GM12878 (cell line): Measurements from ENCODE around the gene NDUFA5. TPM values are rescaled to one million over a fixed set of nuclear protein-coding genes. Genes with fewer than 3 reads are reported as not detected.

Experiments
- ATAC-seq: fragments of 200-7000 bp; cut with Tn5 transposase; 3 replicates; pipeline ENCODE4 v1.9.1; 2020; ENCODE audit warnings: mild to moderate bottlenecking, moderate library complexity
- BruUV-seq: library from RNA; stranded (reverse); fragments of 400-500 nt; replicated peaks from 2 replicates; lab custom pipeline; 2021; lab: Mats Ljungman, UMichigan
- CTCF ChIA-PET: fragments of 300-600 bp; sonication (Branson Sonifier 250); formaldehyde crosslinking; extraction: SDS; loops from one replicate; lab custom pipeline; 2021; ENCODE audit warnings: inconsistent platforms; lab: Yijun Ruan, JAX
- POLR2A ChIA-PET: fragments of 350-600 bp; formaldehyde crosslinking; extraction: SDS; loops from one replicate; lab custom pipeline; 2021; ENCODE audit warnings: inconsistent platforms; lab: Charles Lee
- RAD21 ChIA-PET: fragments of 300-600 bp; sonication (Branson Sonifier 250); formaldehyde crosslinking; loops from one replicate; lab custom pipeline; 2023; ENCODE audit warnings: antibody characterized with exemption; ENCODE audit not compliant: unreplicated experiment; lab: Charles Lee
- SMC1A ChIA-PET: fragments of 300-600 bp; sonication (Branson Sonifier 250); formaldehyde crosslinking; loops from one replicate; lab custom pipeline; 2023; ENCODE audit not compliant: unreplicated experiment, uncharacterized antibody; lab: Charles Lee
- DNase-seq: peaks from one replicate; pipeline ENCODE4 v3.0.0-alpha.2; 2011; ENCODE audit warnings: low read depth, low spot score
- FAIRE-seq: peaks from 3 replicates; lab custom pipeline; 2011; peaks lifted over from hg19 to GRCh38; lab: Jason Lieb, UNC
- H2AFZ ChIP-seq: 2 replicates; pipeline ENCODE4 v1.6.0; 2011; ENCODE audit warnings: low read depth, low read length, control low read depth; ENCODE audit not compliant: control insufficient read depth
- H3K27ac ChIP-seq: 2 replicates; pipeline ENCODE4 v1.5.1; 2011; ENCODE audit warnings: control low read depth; ENCODE audit not compliant: control insufficient read depth, insufficient read depth
- H3K27me3 ChIP-seq, 2 experiments: replicated peaks in 1 of 2; 2 replicates each; pipeline versions ENCODE4 v1.6.0 to v1.6.1; 2011; ENCODE audit warnings: low read length in 1 of 2; ENCODE audit not compliant: control insufficient read depth in 2 of 2, insufficient read depth in 2 of 2
- H3K36me3 ChIP-seq, 2 experiments: 2 replicates each; pipeline ENCODE4 v1.5.1; 2011; ENCODE audit warnings: low read length in 1 of 2; ENCODE audit not compliant: control insufficient read depth in 2 of 2, insufficient read depth in 2 of 2
- H3K4me1 ChIP-seq: 2 replicates; pipeline ENCODE4 v1.6.1; 2011; ENCODE audit warnings: mild to moderate bottlenecking, low read length, moderate library complexity, mixed read lengths; ENCODE audit not compliant: control insufficient read depth, insufficient read depth
- H3K4me2 ChIP-seq: 2 replicates; pipeline ENCODE4 v1.6.0; 2011; ENCODE audit warnings: control low read depth; ENCODE audit not compliant: control insufficient read depth, insufficient read depth
- H3K4me3 ChIP-seq: fragments of 200-600 bp; sonication (generic); 2 replicates; pipeline ENCODE4 v1.5.1; 2016
- H3K79me2 ChIP-seq: 2 replicates; pipeline ENCODE4 v1.6.0; 2011; ENCODE audit warnings: low read length; ENCODE audit not compliant: control insufficient read depth, insufficient read depth
- H3K9ac ChIP-seq: 2 replicates; pipeline ENCODE4 v1.8.0; 2011; ENCODE audit warnings: low read length, control low read depth, mixed read lengths; ENCODE audit not compliant: control insufficient read depth, insufficient read depth
- H3K9me3 ChIP-seq: replicated peaks from 3 replicates; pipeline ENCODE4 v1.5.1; 2011; ENCODE audit warnings: mild to moderate bottlenecking, low read length; ENCODE audit not compliant: control insufficient read depth, insufficient read depth
- H4K20me1 ChIP-seq: 2 replicates; pipeline ENCODE4 v1.6.0; 2011; ENCODE audit not compliant: control insufficient read depth, insufficient read depth
- CHD4 ChIP-seq: fragments of 200-600 bp; sonication (generic); IDR thresholded peaks from 2 replicates; pipeline ENCODE4 v1.6.1; 2016; ENCODE audit warnings: mild to moderate bottlenecking
- CUX1 ChIP-seq: IDR thresholded peaks from 2 replicates; pipeline ENCODE4 v1.6.1; 2012; ENCODE audit warnings: improper control_type of control experiment, low read depth, low read length; ENCODE audit not compliant: insufficient replicate concordance
- GABPA ChIP-seq: IDR thresholded peaks from 2 replicates; pipeline ENCODE4 v1.6.1; 2014; ENCODE audit warnings: antibody characterized with exemption, low read depth, mild to moderate bottlenecking, inconsistent platforms
- HCFC1 ChIP-seq: fragments of 150-350 bp; IDR thresholded peaks from 2 replicates; pipeline ENCODE4 v1.6.1; 2014; ENCODE audit warnings: low read length
- IKZF1 ChIP-seq: fragments of 450-650 bp; conservative IDR thresholded peaks from 2 replicates; pipeline ENCODE4 v1.6.1; 2017; ENCODE audit warnings: antibody characterized with exemption, mild to moderate bottlenecking
- PAX5 ChIP-seq: IDR thresholded peaks from 2 replicates; pipeline ENCODE4 v1.6.1; 2011; ENCODE audit warnings: low read depth, low read length, borderline replicate concordance
- POLR2AphosphoS2 ChIP-seq: IDR thresholded peaks from 2 replicates; pipeline ENCODE4 v1.6.1; 2011; ENCODE audit warnings: low read depth, mild to moderate bottlenecking, low read length, improper control_type of control experiment, moderate library complexity
- RFX5 ChIP-seq: IDR thresholded peaks from 2 replicates; pipeline ENCODE4 v1.6.1; 2011; ENCODE audit warnings: low read depth, low read length, improper control_type of control experiment
- SIX5 ChIP-seq: IDR thresholded peaks from 2 replicates; pipeline ENCODE4 v1.6.1; 2011; ENCODE audit warnings: mild to moderate bottlenecking, low read depth, low read length, moderate library complexity; ENCODE audit not compliant: severe bottlenecking
- TCF7 ChIP-seq: IDR thresholded peaks from 2 replicates; pipeline ENCODE4 v1.6.1; 2014; ENCODE audit warnings: antibody characterized with exemption, borderline replicate concordance
- ZNF217 ChIP-seq: fragments of 450-650 bp; IDR thresholded peaks from 2 replicates; pipeline ENCODE4 v1.6.1; 2017; ENCODE audit warnings: antibody characterized with exemption, mild to moderate bottlenecking
- WGBS: methylation state at CpG from one replicate; pipeline ENCODE4 v1.1.6; 2016; ENCODE audit warnings: low lambda C conversion rate; ENCODE audit not compliant: insufficient replicate concordance, insufficient coverage; ENCODE audit errors: missing lambda C conversion rate; 5-methylcytosine and 5-hydroxymethylcytosine counted together
- in situ Hi-C: fragments of 300-500 bp; cut with MboI; formaldehyde crosslinking; loops from 9 replicates; pipeline ENCODE4 v1.14.3; 2018; ENCODE audit warnings: mixed read lengths
- intact Hi-C: fragments of 100-400 bp; cut with micrococcal nuclease; formaldehyde crosslinking; loops from one replicate; pipeline ENCODE4 v1.14.2; 2022; ENCODE audit not compliant: unreplicated experiment
- polyA plus RNA-seq, 11 experiments: library from polyadenylated mRNA; depleted of rRNA in 4 of 11; unstranded in 6 of 11; stranded (reverse) in 5 of 11; fragments of >200 nt; fragmentation: Nextera tagmentation in 4 of 11; fragmentation: Illumina TruSeq in 1 of 11; extraction: Ambion mirVana in 4 of 11; extraction: Trizol in 1 of 11; gene quantifications; 1 replicate in 1 of 11; 2 replicates in 10 of 11; pipeline versions ENCODE4 v1.2.1 to v1.2.3, GENCODE V29; 2011 to 2016; ENCODE audit warnings: inconsistent platforms in 2 of 11, missing spikeins in 2 of 11, low read depth in 1 of 11
- total RNA-seq, 4 experiments: library from RNA; depleted of rRNA in 3 of 4; stranded (reverse); fragments of >200 nt in 3 of 4; fragmentation: Illumina TruSeq in 1 of 4; extraction: Trizol in 1 of 4; gene quantifications; 2 replicates each; pipeline versions ENCODE4 v1.2.1 to v1.2.3, GENCODE V29; 2013 to 2021
- TF ChIP-seq, protein P1 (sequence below): fragments of 150-350 bp; IDR thresholded peaks from 2 replicates; pipeline ENCODE4 v1.6.1; 2016; ENCODE audit warnings: low read depth, low read length

Gene NDUFA5
- total and polyA plus RNA-seq, 10 of the 15 experiments (the other 5 are each of a cell fraction or from before 2014, with no cell fraction given), result 51.0 to 209 (median 86.9) TPM

DNA sequence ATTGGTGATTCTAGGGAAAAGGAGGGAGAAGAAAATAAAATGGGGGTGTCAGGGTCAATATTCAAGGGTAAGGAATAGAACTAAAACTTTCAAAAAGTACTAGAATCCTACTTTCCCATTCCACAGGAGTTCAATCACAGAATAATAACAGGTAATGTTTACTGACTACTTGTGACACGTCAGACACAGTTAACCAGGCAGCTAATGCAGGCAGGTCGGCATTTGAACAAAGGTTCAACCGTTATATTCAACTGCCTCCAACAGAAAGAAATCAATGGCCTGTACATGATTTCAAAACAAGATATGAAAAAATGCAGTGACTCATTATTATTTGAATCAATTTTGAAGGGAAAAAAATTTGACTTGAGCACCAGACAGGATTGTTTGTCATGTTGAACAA lies 47.1 kb upstream of the NDUFA5 start (continued):
- TF ChIP-seq CUX1 (no peak), GABPA (no peak), CHD4 (no peak)
- TF ChIP-seq, all 136 proteins: peak for 0

GRCh38 chr7:123602648-123603047 lies 45.0 kb upstream of the NDUFA5 start:
- ChIA-PET CTCF (interaction anchor here (0.9 kb wide), 1 partner anchor 22 kb away, joined by 4 read pairs; no protein-coding TSS in a partner anchor), POLR2A (no interaction called here), RAD21 (no interaction called here), SMC1A (interaction anchor here (1.0 kb wide), 1 partner anchor 19 kb away, joined by 3 read pairs; no protein-coding TSS in a partner anchor)
- no peaks in the 10 kb centered on the region for H3K36me3 ChIP-seq
- ATAC-seq (no peak), FAIRE-seq (no peak), DNase-seq (no peak)
- no peaks in the 10 kb centered on the region for H3K79me2 ChIP-seq
- intact Hi-C loops (no loop called here), in situ Hi-C loops (no loop called here)
- 31% methylated on average over 3 of the region's 3 CpGs for WGBS
- H2AFZ ChIP-seq, result no peak overlapping the region
- no peaks in the 10 kb centered on the region for H3K9me3 ChIP-seq
- no peaks in the 10 kb centered on the region; a peak in 1 of 4 replicates for H3K27me3 ChIP-seq
- no peaks in the 10 kb centered on the region for H4K20me1 ChIP-seq
- no peak overlapping the region for H3K9ac ChIP-seq
- H3K27ac ChIP-seq, result no peak overlapping the region
- no peaks in the 10 kb centered on the region for H3K4me1 ChIP-seq
- H3K4me3 ChIP-seq, result no peak overlapping the region
- no TSS peak for BruUV-seq
- TF ChIP-seq IKZF1, result no peak
- no peak for TF ChIP-seq SIX5
- no peak for TF ChIP-seq PAX5
- TF ChIP-seq TCF7, result no peak
- TF ChIP-seq RFX5, result no peak
- TF ChIP-seq, protein P1, sequence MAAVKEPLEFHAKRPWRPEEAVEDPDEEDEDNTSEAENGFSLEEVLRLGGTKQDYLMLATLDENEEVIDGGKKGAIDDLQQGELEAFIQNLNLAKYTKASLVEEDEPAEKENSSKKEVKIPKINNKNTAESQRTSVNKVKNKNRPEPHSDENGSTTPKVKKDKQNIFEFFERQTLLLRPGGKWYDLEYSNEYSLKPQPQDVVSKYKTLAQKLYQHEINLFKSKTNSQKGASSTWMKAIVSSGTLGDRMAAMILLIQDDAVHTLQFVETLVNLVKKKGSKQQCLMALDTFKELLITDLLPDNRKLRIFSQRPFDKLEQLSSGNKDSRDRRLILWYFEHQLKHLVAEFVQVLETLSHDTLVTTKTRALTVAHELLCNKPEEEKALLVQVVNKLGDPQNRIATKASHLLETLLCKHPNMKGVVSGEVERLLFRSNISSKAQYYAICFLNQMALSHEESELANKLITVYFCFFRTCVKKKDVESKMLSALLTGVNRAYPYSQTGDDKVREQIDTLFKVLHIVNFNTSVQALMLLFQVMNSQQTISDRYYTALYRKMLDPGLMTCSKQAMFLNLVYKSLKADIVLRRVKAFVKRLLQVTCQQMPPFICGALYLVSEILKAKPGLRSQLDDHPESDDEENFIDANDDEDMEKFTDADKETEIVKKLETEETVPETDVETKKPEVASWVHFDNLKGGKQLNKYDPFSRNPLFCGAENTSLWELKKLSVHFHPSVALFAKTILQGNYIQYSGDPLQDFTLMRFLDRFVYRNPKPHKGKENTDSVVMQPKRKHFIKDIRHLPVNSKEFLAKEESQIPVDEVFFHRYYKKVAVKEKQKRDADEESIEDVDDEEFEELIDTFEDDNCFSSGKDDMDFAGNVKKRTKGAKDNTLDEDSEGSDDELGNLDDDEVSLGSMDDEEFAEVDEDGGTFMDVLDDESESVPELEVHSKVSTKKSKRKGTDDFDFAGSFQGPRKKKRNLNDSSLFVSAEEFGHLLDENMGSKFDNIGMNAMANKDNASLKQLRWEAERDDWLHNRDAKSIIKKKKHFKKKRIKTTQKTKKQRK, result no peak
- TF ChIP-seq ZNF217, result no peak
- TF ChIP-seq HCFC1, result no peak
- TF ChIP-seq POLR2AphosphoS2, result no peak
- H3K4me2 ChIP-seq, result no peak overlapping the region
